ENCODE data around the gene PCSK1N.

Gene PCSK1N

DNA sequence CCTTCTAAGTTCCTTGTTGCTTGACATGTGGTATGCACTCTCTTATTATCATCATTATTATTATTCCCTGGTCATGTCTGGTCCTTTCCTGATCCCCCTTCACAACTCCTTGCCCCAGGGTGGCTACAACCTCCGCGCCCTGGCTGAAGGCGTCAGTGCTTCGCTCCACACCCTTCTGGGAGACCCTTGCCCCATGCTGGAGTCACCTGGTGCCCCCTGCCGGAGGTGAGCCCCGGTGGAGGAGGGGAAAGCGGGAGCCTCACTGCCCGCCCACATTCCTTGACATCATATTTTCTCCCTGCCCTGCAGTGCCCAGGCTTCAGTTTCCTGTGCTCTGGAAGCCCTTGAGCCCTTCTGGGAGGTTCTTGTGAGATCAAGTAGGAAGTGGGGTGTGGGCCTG lies 20.1 kb downstream of the PCSK1N start:
- H3K9me3 Mint-ChIP-seq, result peaks cover 7% of the 10 kb centered on the region
- no peak overlapping the region for H3K4me3 Mint-ChIP-seq
- H3K4me1 Mint-ChIP-seq, result no peaks in the 10 kb centered on the region
- H3K36me3 Mint-ChIP-seq (ENCODE audit: low read depth), result peaks cover 28% of the 10 kb centered on the region
- TF ChIP-seq CTCF (IDR thresholded peaks at IDR 0.05; ENCODE audit: unreplicated experiment in 3 of 3), result no peak
- H3K27me3 Mint-ChIP-seq (ENCODE audit: low read depth), result no peaks in the 10 kb centered on the region
- no peak overlapping the region for H3K27ac Mint-ChIP-seq

DNA sequence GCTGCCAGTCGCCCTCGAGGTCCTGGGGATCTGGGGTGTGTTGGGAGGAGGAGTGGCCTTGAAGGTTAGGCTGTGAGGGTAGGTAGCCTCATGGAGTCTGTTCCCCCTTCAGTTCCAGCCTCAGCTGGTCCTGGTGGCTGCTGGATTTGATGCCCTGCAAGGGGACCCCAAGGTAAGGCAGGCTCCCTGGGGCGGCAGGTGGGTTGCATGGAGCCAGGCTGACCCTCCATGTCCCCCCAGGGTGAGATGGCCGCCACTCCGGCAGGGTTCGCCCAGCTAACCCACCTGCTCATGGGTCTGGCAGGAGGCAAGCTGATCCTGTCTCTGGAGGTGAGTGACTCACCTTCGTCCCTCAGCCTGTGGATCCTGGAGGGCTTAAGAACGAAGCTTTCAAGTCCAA lies 20.7 kb downstream of the PCSK1N start:
- Mint-ChIP-seq H3K36me3 (ENCODE audit: low read depth) (peaks cover 24% of the 10 kb centered on the region), H3K4me1 (no peaks in the 10 kb centered on the region), H3K27ac (no peak overlapping the region), H3K9me3 (peaks cover 7% of the 10 kb centered on the region), H3K4me3 (no peak overlapping the region), H3K27me3 (ENCODE audit: low read depth) (no peaks in the 10 kb centered on the region)
- no peak for TF ChIP-seq CTCF (IDR thresholded peaks at IDR 0.05; ENCODE audit: unreplicated experiment in 3 of 3)

- H3K4me1 Mint-ChIP-seq, result no peaks in the 10 kb centered on the region
- no peak for TF ChIP-seq CTCF (IDR thresholded peaks at IDR 0.05; ENCODE audit: unreplicated experiment in 3 of 3)
- H3K36me3 Mint-ChIP-seq (ENCODE audit: low read depth), result peaks cover 16% of the 10 kb centered on the region
- peaks cover 7% of the 10 kb centered on the region for H3K9me3 Mint-ChIP-seq
- no peak overlapping the region for H3K27ac Mint-ChIP-seq
- H3K4me3 Mint-ChIP-seq, result no peak overlapping the region
- H3K27me3 Mint-ChIP-seq (ENCODE audit: low read depth), result no peaks in the 10 kb centered on the region
Observed at GRCh38 chrX:48813644-48814043, 21.8 kb downstream of the PCSK1N start.

DNA sequence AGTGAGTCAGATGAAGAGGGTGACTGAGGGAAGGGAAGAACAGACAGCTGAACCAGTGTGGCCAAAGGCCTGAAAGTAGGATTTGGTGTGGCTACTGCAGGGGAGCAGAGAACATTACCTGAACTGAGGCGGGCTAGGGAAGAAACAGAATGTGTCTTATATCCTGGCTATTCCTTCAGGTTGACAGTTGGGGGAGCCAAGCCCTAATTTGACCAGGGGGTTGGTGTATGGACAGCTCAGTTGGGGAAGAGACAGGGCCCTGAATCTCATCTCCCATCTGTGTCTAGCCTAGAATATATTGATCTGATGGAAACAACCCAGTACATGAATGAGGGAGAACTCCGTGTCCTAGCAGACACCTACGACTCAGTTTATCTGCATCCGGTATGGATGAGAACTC lies 29.3 kb downstream of the PCSK1N start:
- Mint-ChIP-seq H3K4me1 (peaks cover 5% of the 10 kb centered on the region), H3K4me3 (no peak overlapping the region), H3K27me3 (ENCODE audit: low read depth) (no peaks in the 10 kb centered on the region), H3K9me3 (peaks cover 14% of the 10 kb centered on the region), H3K27ac (no peak overlapping the region), H3K36me3 (ENCODE audit: low read depth) (peaks cover 26% of the 10 kb centered on the region)
- TF ChIP-seq CTCF (IDR thresholded peaks at IDR 0.05; ENCODE audit: unreplicated experiment in 3 of 3), result no peak

- H3K9me3 Mint-ChIP-seq, result peaks cover 20% of the 10 kb centered on the region
- peak overlapping the region; percentile 93 to 99 (median 97) for H3K4me3 Mint-ChIP-seq
- H3K27ac Mint-ChIP-seq, result peak overlapping the region; percentile 98 to 100 (median 98)
- peaks cover 10% of the 10 kb centered on the region for H3K4me1 Mint-ChIP-seq
- no peaks in the 10 kb centered on the region for H3K27me3 Mint-ChIP-seq (ENCODE audit: low read depth)
- TF ChIP-seq CTCF (IDR thresholded peaks at IDR 0.05; ENCODE audit: unreplicated experiment in 3 of 3), result no peak
- peaks cover 26% of the 10 kb centered on the region for H3K36me3 Mint-ChIP-seq (ENCODE audit: low read depth)
Observed at GRCh38 chrX:48802905-48803200, 32.6 kb downstream of the PCSK1N start.

DNA sequence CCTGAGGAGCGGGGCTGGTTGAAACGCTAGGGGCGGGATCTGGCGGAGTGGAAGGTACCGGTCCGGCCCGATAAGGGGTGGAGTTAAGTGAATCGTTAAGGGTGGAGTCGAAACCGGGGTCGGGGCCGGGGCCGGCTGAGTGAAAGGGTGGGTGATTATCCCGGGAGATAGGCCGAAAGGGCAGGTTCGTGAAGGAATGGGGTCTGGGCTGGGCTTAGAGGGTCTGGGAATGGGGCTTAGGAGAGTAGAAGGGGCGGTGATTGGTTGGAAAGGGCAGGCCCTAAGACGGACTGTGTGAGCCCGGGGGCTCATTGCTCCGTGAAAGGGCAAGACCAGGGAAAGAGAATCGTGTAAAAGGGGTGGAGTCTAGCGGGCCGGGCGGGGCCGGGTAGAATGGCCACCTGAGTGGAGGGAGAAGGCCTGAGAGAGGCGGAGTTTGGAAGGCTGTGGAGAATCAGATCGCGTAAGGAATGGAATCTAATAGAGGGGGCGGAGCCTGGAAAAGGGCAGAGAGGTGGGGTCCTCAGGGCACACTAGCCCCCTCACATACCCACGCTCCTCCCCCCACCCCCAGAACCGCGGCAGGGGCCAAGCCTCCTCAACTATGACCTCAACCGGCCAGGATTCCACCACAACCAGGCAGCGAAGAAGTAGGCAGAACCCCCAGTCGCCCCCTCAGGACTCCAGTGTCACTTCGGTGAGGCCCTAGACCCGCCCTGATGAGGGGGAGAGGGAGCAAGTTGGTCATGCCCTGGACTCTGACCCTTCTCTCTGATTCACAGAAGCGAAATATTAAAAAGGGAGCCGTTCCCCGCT lies 33.1 kb downstream of the PCSK1N start:
- peak overlapping the region; percentile 93 to 99 (median 97) for H3K4me3 Mint-ChIP-seq
- H3K36me3 Mint-ChIP-seq (ENCODE audit: low read depth), result peaks cover 26% of the 10 kb centered on the region
- H3K9me3 Mint-ChIP-seq, result peaks cover 23% of the 10 kb centered on the region
- H3K27me3 Mint-ChIP-seq (ENCODE audit: low read depth), result no peaks in the 10 kb centered on the region
- H3K27ac Mint-ChIP-seq, result peak overlapping the region; percentile 98 to 100 (median 98)
- peaks cover 10% of the 10 kb centered on the region for H3K4me1 Mint-ChIP-seq
- TF ChIP-seq CTCF (IDR thresholded peaks at IDR 0.05; ENCODE audit: unreplicated experiment in 3 of 3), result no peak
